HG03097 (cell line): ENCODE results near the gene TBC1D24.
"Not testable (repeated sequence)": the region's sequence is repeated elsewhere in the genome, so short reads cannot be mapped to it uniquely, and the experiment has no call there.

Experiments used
- ATAC-seq: cut with Tn5 transposase; IDR thresholded peaks from one replicate; pipeline ENCODE4 v1.9.1; 2021; ENCODE audit not compliant: unreplicated experiment, low FRiP score

TBC1D24 gene

DNA sequence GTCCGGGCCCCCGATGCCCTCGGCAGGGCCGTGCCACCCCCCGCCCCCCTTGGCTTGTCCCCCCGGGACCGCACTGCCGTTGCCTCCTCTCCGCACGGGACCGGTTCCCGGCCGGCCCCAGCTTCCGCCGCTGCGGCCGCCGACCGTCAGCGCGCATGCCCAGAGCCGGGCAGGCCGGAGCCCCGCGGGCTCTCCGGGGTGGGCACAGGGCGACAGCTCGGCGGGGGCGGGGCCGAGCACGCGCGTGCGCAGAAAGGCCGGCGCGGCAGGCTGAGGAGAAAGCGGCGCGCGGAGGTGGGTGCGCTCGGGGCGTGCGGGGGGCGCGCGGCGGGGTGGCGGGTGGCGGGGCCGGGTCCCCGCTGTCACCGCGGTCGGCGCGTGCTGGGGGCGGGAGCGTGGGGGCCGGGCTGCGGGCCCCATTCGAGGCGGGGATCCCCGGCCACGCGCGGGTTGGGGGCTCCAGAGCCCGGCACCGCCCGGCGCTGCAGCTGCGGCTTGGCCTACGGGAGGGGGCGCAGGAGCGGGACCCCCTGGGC is at the start of gene TBC1D24:
Gene TBC1D24 (plus strand): TSS at position 251 of the 536 bp plus-strand sequence. CDS start 21,022 bp downstream, outside the sequence.
- ATAC-seq = peak; percentile 51

DNA sequence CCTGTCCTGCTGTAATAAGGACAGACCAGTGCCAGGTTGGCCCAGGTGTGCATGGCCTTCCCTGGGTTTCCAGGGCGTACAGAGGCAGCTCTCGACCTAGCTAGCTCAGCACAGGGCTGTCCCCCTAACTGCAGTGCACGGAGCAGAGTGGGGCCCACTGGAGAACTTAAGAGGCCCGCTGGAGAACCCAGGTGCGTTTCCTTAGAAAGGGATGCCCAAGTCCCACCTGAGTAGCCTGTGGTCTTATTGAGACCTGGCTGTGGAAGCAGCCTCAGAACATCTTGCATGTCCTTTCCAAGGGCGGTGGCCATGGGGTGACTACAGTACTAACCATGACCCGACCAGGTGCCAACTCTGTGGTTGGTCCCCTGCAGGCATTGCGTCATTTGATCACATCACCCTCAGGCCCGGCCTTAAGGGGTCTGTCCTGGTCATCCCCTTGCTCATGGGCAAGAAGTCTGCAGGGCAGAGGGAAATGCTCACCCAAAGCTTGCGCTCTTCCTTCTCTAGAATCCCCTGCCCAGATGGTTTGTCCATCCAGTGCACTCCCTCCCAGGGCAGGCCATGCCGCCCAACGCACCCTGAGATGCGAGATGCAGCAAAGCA is 49.0 kb upstream of the TBC1D24 start:
- ATAC-seq = no peak

DNA sequence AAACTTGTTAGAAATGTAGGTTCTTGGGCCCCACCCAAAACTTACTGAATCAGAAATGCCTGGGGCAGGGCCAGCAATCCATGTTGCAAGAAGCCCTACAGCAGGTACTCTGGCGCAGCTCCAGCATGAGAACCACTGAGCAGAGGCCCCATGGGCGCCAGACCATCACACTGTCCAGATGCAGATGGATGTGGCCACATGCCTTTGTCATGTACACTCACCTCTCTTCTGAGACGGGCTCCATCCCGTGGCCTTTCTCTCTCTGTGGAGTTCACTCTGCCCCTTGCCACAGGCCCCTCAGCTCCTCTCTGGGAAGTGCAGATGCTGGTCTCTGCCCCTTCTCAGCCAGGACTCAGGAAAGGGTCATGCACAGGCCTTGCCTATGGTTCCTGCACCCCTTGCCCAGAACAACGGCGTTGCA is 48.0 kb upstream of the TBC1D24 start:
- no peak for ATAC-seq

DNA sequence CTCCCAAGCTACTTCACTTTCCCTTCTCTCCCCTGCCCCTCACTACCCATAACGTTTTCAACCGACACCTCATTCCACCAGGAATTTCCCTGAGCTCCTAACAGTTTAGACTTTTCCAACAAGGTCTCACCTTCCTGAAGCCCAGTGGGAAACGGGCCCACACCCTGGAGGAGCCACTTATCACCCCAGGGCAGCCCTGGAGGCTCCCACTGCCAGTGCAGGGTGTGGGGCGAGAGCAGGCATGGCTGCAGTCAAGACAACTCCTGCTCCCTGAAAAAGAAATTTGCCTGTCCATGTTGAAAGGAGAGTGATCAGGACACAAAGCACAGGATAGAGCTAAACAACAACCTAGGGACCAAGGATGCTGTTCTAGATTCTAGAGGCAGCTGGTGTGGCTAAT is 47.4 kb upstream of the TBC1D24 start:
- ATAC-seq = no peak

DNA sequence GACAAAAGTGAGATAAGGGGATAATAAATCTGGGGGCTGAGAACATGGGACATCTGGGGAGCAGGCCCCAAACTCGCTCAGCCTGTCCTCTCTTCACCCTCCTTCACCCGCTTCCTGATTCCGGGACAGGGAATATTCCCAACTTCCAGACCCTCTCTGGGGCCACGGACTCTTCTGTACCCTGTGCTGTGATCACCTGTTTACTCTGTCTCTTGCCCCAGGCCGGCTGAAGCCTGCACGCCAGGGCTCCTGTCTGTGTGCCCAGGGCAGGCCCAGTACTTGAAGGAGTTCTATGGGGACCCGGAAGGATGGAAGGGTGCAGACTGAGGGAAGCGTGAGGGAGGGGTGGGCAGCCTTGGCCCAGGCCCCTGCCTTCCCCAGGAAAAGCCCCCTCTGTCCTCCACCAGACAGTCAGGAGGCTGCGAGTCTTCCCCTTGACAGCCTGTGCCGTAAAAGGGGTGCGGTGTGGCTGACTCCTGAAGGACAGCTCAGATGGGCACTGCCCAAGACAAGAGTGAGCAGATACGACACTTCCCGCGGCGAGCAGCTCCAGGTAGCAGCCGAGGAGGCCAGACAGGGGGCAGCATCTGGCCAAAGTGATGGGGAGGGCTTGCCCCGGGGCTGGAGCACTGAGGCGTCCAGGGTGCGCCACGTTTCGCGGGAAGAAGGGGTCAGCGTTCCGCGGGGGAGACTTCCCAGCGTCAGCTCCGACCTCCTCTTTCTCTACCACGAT is 46.7 kb upstream of the TBC1D24 start:
- ATAC-seq = no peak

DNA sequence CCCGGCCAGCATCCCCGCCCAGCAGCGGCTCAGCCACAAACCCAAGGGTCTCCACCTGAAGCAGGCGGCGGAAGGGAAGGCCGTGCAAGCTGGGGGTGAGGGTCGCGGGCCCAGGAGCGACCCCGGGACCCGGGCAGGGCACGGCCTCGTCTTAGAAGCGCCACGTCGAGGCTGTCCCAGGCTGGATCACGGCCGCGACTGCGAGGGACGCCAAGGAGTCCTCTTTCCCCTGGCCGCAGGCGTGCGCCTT is 46.2 kb upstream of the TBC1D24 start:
- no peak for ATAC-seq

DNA sequence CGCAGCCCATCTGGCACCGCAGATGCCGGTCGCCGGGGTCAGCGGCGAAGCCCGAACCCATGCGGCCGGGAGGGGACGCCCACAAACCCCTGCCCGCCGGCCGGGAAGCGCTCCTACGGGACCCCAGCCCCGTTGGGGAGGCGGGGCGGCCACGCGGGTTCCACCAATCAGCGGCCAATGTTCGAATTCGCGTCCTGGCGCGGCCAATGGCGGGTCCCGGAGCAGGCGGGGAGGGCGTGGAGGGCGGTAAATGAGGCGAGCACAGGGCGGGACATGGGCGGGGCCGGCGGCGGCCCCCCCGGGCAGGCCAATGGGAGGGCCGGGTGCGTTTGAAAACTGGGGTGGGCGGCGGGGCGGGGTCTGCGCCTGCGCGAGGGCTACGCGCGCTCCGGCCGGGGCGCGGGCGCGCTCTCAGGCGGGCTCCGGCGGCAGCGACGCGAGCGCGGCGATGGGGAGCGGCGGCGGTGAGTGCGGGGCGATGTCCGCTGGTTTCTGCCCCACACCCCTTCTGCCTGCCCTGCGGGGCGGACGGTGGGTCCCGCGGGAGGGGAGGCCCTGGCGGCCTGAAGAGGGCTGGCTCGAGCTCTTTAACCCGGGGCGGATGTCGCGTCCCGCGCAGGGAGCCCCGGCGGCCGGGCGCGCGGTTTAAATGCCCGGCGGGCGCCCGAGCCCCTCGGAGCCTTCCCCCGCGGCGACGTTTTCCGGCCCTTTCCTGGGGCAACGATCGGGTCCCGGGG is 45.7 kb upstream of the TBC1D24 start, which contains the start of gene CCNF:
Gene CCNF (plus strand): TSS at position 414 of the 737 bp plus-strand sequence. CDS start 35 bp downstream, at position 449.
- peak; percentile 70 for ATAC-seq

DNA sequence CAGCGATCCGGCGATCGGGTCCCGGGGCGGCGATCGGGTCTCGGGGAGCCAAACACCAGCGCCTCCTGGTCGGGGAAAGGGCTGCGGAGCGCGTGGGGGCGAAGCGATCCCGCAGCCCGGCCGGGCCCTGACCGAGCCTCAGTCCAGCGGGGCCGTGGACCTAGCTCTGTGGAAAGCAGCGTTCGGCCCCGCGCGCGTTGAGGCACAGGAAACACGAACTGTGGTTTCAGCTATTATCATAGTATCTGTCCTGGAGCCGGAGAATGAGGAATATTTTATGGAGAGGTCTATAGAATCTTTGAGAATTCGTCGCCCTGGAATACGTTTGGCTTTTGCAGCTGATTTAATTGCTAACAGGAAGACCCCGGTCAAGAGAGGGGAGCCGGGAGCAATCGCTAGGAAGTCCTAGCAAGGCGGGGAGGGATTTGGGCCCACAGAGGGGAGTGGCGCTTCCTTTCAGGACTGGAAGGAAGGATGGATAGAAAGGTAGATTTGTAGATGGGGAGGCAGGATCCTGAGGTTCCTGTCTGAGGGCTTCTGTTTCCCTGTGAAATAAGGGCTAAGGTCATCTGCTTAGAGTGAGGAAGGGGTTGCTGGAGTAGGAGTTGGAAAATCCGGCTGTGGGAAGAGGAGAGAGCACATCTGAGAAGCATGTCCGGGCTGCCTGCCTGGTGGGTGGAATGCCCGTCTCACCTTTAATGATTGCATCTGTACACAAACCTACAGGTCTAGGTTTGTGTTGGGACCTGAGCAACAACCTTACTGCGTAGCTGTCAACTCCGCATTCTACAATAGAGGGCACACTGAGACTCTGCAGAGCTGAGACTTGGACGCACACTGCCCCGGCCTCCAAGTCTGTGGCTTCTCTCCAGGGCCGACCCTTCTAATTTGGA is 44.9 kb upstream of the TBC1D24 start:
- no peak for ATAC-seq

DNA sequence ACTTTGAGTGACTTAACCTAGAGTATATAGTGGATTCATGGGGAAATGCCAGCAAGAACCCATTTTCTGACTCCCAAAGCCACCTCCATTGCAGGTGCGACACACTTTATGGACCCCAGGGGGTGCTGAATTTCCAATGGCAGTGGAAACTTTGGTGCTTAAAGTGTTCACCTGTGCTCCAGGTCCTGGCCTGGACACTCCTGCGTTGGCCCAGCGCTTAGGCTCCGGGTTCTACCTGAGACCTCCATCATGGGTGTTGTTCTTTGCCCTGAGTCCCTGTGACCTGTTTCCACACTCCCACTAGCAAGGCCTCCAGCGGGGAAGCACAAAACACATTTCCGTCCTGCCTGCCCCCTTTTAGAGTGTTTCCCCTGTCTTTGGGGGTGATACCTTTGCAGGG is 42.6 kb upstream of the TBC1D24 start:
- no peak for ATAC-seq

DNA sequence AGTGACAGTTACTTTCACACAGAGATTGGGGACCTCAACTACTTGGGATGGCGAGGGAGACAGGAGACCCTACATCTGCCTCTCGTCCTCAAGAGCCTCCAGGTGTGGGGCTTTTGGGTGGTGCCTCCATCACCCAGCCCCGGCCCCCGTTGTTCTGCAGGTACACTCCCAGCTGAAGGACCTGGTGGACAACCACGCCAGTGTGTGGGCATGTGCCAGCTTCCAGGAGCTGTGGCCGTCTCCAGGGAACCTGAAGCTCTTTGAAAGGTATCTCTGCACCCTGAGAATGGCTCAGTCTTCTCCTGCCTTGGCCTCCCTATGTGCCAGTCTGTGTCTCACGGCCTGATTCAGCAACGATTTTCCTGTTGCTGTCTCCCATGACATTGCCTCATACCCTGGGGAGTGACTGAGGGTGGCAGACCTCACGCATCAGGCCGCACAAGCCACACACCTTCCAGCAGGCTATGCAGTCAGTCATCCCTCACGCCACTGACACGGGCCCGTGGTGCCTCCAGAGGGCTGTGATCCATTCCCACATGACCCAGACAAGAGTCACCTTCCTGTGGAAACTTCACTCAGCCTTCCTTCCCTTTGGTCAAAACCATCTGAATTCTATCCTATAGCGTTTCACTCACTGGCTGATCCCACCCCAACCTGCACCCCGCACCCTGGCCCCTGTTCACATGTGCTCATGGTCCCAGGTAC is 42.0 kb upstream of the TBC1D24 start:
- ATAC-seq = no peak

DNA sequence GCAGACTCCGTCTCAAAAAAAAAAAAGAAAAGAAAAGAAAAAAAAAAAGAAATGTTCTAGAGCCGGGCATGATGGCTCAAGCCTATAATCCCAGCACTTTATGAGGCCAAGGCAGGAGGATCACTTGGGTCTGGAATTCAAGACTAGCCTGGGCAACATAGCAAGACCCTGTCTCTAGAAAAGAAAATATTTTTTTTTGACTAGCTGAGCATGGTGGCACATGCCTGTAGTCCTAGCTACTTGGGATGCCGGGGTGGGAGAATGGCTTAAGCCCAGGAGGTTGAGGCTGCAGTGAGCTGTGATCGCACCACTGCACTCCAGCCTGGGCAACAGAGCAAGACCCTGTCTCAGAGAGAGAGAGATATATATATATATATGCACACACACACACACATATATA is 39.7 kb upstream of the TBC1D24 start:
- not testable (repeated sequence) for ATAC-seq

DNA sequence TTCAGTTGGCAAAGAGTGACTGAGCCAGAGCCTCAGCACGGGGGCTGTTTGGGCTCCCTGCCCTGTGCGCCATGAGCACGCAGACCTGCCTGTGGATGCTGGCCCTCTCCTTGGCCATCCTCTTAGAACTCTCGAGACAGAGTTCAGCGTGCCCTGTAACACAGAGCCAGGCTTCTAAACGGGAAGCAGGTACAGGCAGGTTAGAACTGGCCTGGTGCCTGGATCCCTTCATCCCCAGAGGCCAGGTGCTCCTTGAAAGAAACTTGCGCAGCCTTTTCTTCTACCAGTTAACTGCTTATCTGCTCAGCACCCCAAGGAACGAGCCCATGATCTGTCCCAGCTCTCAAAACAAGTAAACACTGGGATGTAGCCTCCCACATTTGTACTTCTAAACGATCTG is 38.8 kb upstream of the TBC1D24 start:
- ATAC-seq = no peak

DNA sequence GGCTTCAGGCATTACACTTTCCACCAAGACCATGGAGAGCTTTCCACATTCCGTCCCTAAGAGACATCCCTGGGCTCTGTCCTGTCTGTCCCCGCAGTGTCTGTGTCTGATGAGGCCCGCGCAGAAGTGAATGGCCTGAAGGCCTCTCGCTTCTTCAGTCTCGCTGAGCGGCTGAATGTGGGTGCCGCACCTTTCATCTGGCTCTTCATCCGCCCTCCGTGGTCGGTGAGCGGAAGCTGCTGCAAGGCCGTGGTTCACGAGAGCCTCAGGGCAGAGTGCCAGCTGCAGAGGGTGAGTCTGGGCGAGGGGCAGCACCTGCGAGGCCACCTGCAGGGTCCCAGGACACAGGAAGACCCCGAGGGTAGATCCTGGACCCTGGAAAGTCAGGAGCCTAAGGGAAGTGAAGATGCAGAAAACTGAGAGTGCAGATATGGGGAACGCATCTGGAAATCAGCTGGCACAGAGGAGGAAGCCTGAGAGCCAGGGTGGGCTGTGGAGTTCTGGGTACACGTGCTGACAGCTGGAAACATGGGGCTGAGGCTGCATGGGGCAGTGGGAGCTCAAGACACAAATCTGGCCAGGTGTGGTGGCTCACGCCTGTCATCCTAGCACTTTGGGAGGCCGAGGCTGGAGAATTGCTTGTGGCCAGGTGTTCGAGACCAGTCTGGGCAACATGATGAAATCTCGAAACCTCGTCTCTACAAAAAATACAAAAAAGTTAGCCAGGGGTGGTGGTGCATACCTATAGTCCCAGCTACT is 37.7 kb upstream of the TBC1D24 start:
- no peak for ATAC-seq

DNA sequence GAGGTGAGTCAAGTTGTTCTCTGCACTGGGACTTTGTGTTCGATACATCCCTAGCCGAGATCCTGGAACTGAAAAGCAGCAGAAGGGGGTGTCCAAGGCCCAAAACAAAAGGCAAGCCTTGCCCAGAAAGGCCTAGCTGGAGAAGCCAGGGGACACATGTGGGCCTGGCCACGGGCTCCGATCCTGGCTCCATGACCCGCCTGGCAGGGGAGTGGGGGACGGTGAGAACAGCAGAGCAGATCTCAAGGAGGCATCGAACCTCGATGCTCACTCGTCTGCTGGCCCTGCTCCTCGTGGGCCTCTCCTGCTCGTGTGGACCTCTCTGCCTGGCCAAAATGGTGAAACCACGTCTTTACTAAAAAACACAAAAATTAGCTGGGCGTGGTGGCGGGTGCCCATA is 36.8 kb upstream of the TBC1D24 start:
- ATAC-seq = no peak

DNA sequence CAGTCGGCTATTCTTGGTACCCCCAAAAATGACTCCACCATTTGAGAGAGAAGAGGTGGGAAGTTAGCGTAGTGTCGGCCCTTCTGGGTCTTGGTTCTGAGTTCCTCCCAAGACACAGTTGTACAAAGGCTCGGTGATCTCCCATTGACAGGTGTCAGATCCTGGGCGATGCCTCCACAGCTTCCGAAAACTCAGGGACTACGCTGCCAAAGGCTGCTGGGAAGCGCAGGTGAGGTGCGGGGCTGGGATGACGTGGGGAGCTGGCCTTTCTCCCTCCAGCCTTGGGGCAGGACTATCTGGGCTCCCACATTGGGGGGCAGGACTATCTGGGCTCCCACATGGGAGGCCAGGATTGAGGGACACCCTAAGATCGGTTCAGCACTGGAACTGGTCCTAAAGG is 35.3 kb upstream of the TBC1D24 start:
- ATAC-seq = no peak

DNA sequence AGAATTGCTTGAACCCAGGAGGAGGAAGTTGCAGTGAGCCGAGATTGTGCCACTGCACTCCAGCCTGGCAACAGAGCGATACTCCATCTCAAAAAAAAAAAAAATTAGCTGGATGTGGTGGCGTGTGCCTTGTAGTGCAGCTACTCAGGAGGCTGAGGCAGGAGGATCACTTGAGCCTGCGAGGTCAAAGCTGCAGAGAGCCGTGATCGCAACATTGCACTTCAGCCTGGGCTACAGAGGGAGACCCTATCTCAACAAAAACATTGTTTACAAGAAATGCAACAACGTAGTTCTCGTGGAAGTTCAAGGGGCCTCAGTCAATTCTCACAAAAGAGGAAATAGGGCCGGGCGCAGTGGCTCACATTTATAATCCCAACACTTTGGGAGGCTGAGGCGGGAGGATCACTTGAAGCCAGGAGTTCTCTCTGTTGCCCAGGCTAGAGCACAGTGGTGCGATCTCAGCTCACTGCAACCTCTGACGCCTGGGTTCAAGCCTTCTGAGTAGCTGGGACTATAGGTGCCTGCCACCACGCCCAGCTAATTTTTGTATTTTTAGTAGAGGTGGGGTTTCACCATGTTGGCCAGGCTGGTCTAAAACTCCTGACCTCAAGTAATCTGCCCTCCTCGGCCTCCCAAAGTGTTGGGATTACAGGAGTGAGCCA is 33.7 kb upstream of the TBC1D24 start:
- ATAC-seq = not testable (repeated sequence)

DNA sequence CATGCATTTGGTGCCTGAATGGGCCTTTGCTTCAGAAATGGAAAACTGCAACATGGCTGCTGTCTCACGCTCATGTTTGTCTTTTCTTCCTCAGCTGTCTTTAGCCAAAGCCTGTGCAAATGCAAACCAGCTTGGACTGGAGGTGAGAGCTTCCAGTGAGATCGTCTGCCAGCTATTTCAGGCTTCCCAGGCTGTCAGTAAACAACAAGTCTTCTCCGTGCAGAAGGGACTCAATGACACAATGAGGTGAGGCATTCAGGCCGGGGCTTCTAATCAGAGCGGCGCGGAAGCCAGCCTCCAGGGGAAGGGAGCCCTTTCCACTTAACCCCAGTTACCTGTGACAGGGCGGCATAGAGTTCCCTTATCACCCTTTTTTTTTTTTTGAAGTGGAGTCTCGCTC is 31.4 kb upstream of the TBC1D24 start:
- ATAC-seq = no peak

DNA sequence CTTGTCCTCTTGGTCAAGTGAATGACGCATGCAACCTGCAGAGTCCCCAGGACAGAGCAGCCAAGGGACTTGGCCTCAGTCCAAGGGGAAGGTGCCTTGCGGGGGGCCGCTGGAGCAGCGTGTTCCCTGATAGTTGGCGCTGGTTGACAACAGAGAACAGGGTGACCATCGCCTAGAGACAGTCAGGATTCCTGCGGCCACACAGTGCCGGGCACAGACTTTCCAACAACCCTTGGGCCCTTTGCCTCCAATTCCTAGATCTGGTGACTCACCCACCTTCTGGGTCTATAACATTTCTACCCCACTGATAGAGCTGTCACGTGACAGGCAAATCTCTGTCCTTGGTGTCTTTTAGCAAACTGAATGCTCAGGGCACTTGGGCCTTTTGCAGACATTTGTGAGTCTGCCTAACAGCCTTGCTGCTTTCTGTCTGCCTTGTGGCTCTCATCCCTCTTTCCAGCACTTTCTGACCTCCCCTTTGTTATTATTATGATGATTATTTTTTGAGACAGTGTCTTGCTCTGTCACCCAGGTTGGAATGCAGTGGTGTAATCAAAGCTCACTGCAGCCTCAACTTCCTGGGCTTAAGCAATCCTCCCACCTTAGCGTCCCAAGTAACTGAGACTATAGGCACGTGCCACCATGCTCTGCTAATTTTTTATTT is 26.9 kb upstream of the TBC1D24 start:
- no peak for ATAC-seq
